C4-2B (cell line): ENCODE data around the gene GGA3.

ENCODE experiments used
- H3K27ac ChIP-seq: fragments of 450-650 bp; 2 replicates; pipeline ENCODE4 v1.5.1; 2017
- CTCF ChIP-seq: fragments of 450-650 bp; conservative IDR thresholded peaks from 2 replicates; pipeline ENCODE4 v1.5.1; 2017; ENCODE audit warnings: mild to moderate bottlenecking
- ZFX ChIP-seq: fragments of 450-650 bp; IDR thresholded peaks from 2 replicates; pipeline ENCODE4 v1.6.1; 2017

GGA3 gene

GRCh38 chr17:75231741-75232464 is 29.5 kb downstream of the GGA3 start:
- no peak for TF ChIP-seq ZFX
- TF ChIP-seq CTCF: no peak
- no peak overlapping the region for H3K27ac ChIP-seq

GRCh38 chr17:75231071-75231470 is 30.3 kb downstream of the GGA3 start:
- TF ChIP-seq ZFX (no peak), CTCF (no peak)
- H3K27ac ChIP-seq: no peak overlapping the region

- no peak for TF ChIP-seq ZFX
- TF ChIP-seq CTCF: no peak
- H3K27ac ChIP-seq: peak overlapping the region; percentile 8; the same call in 1 of the 2 replicates
Measured at GRCh38 chr17:75228847-75229246, 32.6 kb downstream of the GGA3 start.

GRCh38 chr17:75228305-75228704 is 33.1 kb downstream of the GGA3 start:
- TF ChIP-seq ZFX: no peak
- no peak for TF ChIP-seq CTCF
- H3K27ac ChIP-seq: peak overlapping the region; percentile 8; the same call in 1 of the 2 replicates

- peak overlapping the region; percentile 40 for H3K27ac ChIP-seq
- TF ChIP-seq ZFX (no peak), CTCF (no peak)
Measured at GRCh38 chr17:75227729-75228128, 33.7 kb downstream of the GGA3 start.

- no peak for TF ChIP-seq ZFX
- no peak for TF ChIP-seq CTCF
- H3K27ac ChIP-seq: no peak overlapping the region
Measured at GRCh38 chr17:75225016-75225415, 36.4 kb downstream of the GGA3 start.

GRCh38 chr17:75219815-75220214 is 41.6 kb downstream of the GGA3 start:
- TF ChIP-seq CTCF (no peak), ZFX (no peak)
- H3K27ac ChIP-seq: no peak overlapping the region
